Dermis blood vessel endothelial cell (primary cell): Measurements from ENCODE around the gene RAB10. TPM values are rescaled to one million over a fixed set of nuclear protein-coding genes. Genes with fewer than 3 reads are reported as not detected.
"Not testable (repeated sequence)": the region's sequence is repeated elsewhere in the genome, so short reads cannot be mapped to it uniquely, and the experiment has no call there.

Source experiments
- DNase-seq: peaks from one replicate; pipeline ENCODE4 v3.0.0; 2010
- total RNA-seq: library from RNA; depleted of rRNA; stranded (reverse); fragments of >200 nt; gene quantifications from 2 replicates; pipeline ENCODE4 v1.2.3, GENCODE V29; 2014

Gene RAB10
- total RNA-seq, 1 donor from 2014 or later: 101 TPM

DNA sequence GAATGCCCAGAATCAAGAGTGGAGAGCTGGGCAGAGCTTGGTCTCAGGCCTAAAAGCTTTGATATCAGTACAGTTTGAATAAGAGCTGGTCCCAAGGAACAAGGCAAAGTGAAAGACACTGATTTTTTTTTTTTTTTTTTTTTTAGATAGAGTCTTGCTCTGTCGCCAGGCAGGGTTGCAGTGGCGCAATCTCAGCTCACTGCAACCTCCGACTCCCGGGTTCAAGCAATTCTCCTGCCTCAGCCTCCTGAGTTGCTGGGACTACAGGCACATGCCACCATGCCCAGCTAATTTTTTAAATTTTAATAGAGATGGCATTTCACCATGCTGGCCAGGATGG, 17.2 kb upstream of the RAB10 start:
- not testable (repeated sequence) for DNase-seq

DNA sequence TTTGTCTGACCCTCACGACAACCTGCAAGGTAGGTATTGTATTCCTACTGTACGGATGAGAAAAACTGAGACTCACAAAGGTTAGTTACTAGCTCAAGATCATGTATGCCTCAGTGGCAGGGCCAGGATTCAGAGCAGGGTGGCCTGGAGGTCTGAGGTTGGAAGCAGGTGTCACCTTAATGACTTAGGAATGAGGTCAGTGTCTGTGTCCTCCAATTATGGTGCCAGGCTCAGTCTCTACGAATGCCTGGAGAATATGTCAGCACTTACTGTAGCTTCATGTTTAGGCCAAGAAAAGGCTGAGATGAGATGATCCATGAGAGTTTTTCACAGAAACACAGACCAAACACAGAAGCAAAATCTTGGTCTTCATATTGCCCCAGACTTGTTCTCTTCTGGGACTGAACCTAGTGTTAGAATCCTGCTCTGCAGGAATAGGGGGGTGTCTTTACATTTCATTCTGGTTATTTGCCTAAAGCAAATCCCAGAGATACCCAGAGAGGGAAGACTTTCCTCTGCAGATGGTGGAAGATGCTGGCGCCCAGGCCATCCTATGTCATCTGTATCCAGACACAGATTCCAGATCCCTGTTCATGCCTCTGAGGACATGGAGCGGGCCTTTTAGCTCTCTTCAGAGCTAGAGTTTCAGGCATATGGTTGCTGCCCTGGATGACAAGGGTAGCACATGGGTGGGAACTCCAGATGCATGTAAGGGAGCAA, 16.3 kb upstream of the RAB10 start:
- DNase-seq: no peak

DNA sequence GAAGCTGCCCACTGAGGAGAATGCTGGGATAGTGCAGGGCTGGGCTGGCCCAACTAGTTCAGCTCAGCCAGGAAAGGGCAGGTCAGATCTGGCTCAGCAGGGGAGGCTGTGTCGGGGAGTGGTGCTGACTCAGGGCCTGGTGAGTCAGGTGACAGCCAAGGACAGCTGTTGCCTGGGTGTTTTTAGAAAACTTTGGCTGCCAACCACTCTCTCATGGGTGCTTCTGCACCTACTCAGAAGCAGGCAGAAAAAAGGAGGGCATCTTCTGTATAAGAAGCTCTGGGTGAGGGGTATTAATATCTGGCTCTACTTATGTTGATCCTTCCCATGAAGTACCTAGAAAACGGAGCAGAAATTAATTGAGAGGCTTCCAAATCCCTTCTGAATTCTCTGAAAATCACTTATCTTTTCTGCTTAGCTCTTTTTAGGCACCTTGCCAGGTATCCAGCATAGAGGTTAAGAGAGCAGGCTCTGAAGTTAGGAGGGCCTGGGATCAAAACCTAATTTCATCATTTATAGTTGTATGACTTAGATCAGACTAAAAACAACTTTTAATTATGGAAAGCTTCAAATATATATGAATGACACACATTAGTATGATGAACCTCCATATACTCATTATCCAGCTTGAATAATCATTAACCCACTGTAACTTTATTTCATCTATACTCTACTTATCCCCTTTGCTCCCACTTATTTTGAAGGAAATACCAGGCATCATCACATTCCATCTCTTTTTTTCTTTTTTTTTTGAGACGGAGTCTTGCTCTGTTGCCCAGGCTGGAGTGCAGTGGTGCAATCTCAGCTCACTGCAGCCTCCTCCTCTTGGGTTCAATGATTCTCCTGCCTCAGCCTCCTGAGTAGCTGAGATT, 15.5 kb upstream of the RAB10 start:
- DNase-seq: peak; percentile 57

DNA sequence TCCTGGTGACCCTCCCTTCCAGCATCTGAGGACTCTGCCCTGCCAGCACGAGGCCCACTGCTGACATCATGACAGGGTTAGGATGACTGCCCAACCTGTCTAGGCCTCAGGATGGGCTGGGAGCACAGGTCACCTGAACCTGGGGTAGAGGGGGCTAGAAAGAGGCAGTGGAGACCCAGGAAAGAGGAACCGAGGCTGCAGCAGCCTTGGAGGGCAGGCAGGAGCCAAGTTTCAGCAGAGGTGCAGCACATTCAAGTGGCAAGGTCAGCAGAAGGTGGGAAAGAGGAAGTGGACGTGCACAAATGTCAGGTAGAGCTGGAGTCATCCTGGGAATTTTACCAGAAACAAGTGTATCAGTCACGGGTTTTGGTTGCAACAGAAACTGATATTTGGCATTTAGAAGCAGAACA, 13.6 kb upstream of the RAB10 start:
- DNase-seq: no peak

DNA sequence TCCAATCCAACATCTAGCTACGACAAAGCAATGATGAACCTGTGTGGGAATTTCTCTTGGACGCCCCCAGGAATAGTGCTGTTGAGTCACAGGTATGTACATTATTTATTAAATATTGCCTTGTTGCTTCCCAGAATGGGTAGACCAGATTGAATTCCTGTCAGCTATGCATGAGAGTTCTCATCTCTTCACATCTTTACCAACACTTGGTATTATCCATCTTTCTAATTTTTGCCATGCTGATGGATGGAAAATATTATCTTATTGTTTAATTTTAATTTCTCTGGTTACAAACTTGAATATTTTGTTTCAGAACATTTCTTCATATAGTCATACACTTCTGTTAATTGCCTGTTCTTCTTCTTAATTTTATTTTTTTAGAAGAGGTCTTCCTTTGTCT, 9.6 kb upstream of the RAB10 start:
- DNase-seq: no peak

DNA sequence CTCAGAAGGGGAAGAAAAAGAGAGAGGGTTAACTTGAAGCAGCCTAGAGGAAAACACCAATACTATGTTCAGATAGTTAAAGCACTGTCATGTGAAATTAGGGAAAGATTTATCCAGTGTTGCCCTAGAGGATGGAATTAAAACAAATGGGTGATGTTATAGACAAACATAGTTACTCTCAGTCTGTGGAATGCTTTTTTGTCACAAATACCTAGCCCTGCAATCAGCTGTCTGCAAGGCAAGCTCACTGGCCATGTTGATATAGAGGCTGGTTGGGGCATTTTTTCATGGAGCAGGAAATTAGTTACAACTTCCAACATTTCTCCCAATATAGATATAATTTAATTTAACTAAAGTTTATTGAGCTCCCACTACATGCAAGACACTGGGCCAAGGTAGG, 8.4 kb upstream of the RAB10 start:
- DNase-seq: no peak

DNA sequence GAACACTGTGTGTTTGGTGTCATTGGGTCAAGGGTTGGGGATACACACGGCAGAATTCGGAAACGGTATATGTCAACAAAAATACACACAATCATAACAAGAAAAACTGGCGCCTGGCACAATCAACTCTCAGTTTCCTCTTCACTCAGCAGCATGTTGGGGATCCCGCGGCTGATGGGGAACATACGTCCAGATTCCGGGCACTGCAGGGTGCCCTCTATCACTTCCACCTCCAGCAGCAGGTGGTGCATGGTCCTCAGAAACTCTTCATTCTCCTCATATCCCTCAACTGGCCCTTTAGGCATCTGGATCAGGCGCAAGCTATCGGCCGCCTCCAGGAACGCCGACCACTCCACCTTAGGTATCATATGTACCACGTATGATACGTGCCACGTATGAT, 5.8 kb upstream of the RAB10 start:
- DNase-seq: not testable (repeated sequence)

DNA sequence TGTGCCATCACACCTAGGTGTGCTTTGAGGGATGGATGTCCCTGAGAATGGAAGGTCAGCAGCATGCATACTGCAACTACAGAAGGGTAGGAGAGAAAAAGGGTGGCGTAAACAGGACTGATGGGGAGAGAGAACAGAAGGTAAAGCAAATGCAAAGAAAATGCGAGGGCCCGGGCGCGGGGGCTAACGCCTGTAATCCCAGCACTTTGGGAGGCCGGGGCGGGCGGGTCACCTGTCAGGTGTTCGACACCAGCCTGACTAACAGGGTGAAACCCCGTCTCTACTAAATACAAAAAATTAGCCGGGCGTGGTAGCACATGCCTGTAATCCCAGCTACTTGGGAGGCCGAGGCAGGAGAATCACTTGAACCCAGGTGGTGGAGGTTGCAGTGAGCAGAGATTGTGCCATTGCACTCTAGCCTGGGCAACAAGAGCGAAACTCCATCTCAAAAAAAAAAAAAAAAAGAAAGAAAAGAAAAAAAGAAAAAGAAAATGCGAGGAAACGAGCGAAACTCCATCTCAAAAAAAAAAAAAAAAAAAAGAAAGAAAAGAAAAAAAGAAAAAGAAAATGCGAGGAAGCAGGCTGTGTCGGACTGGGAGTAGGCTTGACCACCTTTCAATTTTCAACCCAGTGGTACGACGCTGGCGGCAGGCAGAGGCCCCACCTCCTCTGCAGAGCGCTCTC, 1.2 kb upstream of the RAB10 start:
- DNase-seq: not testable (repeated sequence)

DNA sequence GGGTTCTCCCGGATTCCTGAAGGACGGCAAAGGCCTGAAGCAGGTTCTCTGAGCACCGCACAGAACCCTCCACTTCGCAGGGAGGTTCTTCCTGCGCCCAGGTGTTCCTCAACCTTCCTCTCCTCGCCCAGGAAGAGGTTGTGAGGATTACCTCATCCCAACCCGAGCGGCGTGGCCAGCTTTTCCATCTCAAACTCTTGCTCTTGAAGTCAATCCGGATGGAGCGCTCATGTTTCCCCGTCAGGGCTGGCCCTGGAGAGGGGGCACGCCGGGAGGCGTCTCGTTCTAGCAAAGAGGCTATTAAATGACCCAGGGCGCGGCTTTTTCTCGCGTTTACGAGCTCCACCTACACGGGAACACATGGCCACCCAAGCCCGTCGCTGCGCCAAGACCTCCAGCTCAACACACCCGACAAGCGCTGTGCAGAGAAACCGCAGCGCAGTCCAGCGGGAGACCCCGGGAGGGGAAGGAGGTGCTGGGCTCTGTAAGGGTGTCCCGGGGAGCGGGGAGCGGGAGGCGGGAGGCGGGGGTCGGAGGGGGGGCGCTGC, 540 bp upstream of the RAB10 start:
- DNase-seq: peak; percentile 81

DNA sequence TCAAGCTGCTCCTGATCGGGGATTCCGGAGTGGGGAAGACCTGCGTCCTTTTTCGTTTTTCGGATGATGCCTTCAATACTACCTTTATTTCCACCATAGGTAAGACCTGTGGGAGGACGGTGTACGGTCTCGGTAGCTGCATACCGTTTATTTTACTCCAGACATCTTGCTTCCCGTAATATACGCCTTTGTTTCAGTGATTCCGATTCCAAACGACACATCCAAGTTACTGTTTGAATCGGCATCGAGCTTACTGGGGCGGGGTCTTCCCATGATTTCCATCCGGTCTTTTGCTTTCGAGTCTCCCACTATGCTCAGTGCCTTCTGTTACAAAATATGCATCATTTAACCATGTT, 731 bp downstream of the RAB10 start:
- peak; percentile 42 for DNase-seq

DNA sequence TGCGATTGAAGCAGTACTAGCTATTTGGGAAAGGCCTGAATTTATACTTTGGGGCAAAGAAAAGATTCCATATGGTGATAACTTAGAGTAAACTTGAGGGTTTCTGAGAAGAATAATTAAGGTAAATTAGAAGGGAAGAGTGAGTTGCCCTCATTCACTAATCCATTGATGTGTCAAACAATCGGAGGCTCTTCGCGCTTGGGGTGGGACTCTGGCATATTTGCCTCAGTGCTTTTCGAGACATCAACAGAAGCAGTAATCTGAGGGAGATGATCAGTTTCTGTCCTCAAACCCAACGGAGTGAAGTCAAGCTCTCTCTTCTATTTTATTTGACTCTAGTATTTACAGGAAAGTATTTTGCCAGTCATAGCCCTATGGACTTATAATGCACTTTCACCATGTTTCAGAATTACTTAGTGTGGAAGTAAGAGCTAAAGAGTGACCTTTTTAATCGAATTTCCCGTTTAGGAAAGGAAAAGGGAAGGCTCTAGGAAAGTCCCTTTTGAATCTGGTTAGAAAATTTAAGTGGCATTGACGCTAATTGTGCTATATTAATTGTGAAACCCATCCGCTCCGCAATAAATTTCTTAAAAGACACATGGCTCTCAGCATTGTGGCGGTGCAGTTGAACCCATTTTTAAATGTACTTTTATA, 1.3 kb downstream of the RAB10 start:
- DNase-seq: peak; percentile 28

DNA sequence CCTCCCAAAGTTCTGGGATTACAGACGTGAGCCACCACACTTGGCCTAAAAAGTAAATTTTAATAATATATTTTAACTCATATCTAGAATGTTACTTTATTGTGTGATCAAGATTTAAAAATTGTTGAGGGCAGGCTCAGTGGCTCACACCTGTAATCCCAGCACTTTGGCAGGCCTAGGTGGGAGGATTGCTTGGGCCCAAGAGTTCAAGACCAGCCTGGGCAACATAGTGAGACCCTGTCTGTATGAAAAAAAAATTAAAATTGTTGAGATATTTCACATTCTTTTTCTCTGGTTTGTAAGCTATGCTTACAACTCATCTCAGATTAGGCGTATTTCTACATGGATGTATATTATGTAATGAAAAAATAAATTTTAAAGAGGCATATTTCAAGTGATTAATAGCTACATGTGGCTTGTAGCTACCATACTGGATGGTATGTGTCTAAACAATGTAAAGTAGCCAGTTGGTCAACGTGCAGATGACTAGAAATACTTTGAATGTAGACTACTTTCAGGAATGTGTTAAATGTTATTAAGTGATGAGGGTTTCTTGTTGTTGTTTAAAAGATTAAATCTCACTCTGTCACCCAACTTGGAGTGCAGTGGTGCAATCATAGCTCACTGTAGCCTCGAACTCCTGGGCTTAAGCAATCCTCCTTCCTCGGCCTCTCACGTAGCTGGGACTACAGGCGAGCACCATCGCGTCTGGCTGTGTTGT, 5.9 kb downstream of the RAB10 start:
- DNase-seq: no peak

DNA sequence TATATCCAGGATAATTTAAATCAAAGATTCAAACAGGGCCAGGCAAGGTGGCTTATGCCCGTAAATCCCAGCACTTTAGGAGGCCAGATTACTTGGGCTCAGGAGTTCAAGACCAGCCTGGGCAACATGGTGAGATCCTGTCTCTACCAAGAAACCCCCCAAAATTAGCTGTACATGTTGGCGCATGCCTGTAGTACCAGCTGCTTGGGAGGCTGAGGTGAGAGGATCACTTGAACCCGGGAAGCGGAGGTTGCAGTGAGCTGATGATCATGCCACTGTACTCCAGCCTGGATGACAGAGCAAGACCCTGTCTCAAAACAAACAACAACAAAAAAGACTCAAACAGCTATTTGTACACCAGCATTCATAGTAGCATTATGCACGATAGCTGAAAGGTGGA, 9.2 kb downstream of the RAB10 start:
- no peak for DNase-seq

DNA sequence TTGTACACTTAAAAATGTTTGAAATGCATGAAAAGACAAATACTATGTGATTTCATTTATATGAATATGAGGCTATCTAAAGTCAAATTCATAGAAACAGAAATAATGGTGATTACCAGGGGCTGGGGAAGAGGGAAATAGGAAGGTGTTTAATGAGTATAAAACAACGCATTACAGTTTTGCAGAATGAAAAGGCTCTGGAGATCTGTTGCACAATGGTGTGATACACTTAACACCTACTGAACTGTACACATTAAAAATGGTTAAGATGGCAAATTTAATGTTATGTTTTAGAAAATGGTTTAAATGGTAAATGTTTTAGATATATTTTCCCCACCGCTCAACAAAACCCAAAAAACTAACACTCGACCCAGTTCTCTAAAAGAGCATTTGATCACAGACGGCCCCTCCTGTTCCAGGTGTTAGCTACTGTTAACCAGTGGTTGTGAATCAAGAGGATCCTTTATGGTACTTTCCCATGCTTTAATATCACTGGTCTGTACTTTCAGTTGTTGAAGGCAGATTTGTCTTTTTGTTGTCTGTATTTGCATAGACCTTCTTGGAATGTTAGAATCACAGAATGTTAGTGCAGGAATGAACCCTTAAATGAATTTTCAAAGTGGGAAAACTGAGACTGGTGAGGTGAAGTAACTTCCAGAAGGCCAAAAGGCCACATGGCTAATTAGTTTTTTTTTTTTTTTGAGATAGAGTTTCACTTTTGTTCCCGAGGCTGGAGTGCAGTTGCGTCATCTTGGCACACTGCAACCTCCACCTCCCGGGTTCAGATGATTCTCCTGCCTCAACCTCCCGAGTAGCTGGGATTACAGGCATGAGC, 10.2 kb downstream of the RAB10 start:
- DNase-seq: peak; percentile 28

DNA sequence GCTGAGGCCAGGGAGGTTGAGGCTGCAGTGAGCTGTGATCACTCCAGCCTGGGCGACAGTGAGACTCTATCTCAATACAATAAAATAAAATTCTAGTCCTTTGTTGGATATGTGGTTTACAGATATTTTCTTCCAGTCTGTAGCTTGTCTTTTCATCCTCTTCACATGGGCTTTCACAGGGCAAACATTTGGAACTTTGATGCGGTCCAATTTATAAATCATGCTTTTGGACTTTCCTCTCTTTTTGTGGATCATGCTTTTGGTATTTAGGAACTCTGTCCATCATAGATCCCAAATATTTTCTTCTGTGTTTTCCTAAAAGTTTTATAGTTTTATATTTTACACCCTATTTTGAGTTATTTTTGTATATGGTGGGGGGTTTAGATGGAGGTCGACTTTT, 14.9 kb downstream of the RAB10 start:
- no peak for DNase-seq

DNA sequence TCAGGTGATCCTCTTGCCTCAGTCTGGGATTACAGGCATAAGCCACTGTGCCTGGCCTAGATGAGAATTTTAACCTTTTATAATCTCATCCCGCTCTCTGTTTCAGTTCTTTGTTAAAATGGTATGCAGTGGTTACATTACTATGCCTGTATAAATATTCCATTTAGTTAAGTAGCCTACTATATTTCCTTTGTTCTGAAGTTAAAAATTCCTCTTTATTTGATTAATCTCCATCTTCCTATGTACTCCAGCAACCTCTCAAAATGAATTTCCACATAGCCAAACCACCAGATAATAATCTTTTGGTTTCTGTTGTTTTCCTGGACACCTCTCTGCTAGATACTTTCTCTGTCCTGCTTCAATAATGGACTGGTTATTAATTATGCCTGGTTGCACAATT, 15.8 kb downstream of the RAB10 start:
- no peak for DNase-seq

DNA sequence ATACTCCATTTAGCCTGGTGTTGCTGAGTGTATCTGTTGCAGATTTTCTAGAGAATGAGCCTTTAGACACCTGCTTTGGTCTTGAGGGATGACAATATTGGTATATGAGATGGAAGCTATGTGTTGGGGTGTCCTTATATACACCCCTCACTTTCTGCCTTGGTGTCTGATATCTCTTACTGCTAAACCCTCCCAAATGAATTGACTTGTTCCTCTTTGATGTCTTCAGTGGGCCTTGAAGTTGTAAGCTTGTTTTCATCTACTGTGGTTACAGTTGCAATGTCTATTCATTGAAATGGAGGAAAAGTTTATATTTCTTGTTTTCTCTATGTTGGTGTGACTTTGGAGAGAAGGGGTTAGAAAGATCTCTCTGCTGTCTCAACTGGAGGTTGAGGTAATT, 18.9 kb downstream of the RAB10 start:
- no peak for DNase-seq

DNA sequence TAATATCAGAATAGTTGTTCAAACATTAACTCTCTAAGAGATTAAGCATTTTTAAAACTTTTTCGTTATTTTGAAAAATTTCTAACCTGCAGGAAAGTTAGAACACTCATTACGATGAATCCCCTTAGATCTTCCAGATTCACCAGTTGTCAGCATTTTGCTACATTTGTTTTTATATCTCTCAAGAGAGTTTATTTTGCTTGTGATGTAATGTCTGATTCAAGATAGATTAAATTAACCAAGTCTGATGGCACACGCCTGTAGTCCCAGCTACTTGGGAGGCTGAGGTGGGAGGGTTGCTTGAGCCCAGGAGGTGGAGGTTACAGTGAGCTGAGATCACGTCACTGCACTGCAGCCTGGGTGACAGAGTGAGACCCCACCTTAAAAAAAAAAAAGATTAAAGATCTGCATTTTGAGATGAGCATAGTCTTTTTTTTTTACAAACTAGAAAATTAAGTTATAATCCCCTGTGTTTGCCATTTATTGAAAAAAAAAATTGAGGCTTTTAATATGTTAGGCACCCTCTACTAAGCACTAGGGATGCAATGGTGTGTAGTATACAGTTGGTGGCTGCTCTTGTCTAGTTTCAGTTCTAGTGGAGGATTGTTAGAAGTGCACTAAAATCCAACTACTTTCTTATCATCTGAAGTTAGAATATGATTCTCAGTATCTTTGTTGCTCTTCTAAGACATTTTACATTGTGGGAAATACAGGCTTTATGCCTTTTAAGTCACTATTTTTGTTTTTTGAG, 20.9 kb downstream of the RAB10 start:
- no peak for DNase-seq

DNA sequence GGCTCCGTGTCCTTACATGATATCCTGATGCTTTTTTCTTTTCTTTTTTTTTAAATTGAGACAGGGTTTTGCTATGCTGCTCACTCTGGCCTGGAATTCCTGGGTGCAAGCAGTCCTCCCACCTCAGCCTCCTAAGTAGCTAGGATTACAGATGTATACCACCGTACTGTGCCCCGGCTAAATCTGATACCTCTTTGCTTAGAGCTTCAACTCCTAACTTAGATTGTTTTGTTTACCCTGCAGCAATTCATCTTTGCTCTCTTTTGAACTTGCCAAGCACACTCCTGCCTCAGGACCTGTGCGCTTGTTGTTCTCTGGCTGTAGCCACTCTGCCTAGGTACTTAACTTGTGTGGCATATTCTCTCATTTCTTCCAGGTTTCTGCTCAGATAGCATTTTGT, 24.5 kb downstream of the RAB10 start:
- no peak for DNase-seq

DNA sequence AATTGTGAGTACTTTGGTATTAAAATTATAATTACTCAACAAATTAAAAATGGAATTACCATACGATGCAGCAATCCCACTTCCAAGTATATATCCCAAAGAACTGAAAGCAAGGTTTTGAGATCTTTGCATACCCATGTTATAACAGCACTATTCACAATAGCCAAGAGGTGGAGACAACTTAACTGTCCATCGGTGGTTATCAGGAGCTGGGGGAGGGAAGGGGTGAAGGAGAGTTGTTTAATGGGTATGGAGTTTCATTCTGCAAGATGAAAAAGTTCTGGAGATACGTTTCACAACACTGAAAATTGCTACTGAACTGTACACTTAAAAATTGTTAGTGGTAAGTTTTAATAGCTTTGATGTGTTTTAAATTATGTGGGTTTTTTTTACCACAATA, 25.7 kb downstream of the RAB10 start:
- peak; percentile 7 for DNase-seq

DNA sequence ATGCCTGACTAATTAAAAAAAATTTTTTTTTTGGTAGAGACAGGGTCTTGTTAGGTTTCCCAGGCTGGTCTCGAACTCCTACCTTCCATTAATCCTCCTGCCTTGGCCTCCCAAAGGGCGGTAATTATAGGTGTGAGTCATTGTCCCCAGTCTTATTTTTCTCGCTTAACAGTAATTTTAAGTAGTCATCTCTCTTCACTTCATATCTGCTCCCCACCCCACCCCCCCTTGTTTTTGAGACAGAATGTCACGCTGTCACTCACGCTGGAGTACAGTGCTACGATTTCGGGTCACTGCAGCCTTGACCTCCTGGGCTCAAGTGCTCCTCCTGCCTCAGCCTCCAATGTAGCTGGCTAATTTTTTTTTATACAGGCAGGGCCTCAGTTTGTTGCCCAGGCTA, 27.7 kb downstream of the RAB10 start:
- DNase-seq: no peak
